GM20000 (cell line): ENCODE results near the gene NOG.

Experiments
- DNase-seq: peaks from one replicate; pipeline ENCODE4 v3.0.0; 2012; ENCODE audit warnings: low spot score
- CTCF ChIP-seq: IDR thresholded peaks from 2 replicates; pipeline ENCODE4 v1.5.1; 2012; ENCODE audit warnings: mild to moderate bottlenecking, control low read depth; ENCODE audit errors: extremely low read depth, missing control alignments

Gene NOG

GRCh38 chr17:56637254-56637653 lies 43.8 kb downstream of the NOG start:
- TF ChIP-seq CTCF, result no peak
- DNase-seq, result no peak

- no peak for TF ChIP-seq CTCF
- DNase-seq, result no peak
Observed at GRCh38 chr17:56638591-56639051, 45.1 kb downstream of the NOG start.

GRCh38 chr17:56639517-56639916 lies 46.0 kb downstream of the NOG start:
- DNase-seq, result no peak
- no peak for TF ChIP-seq CTCF

GRCh38 chr17:56640116-56640515 lies 46.6 kb downstream of the NOG start:
- TF ChIP-seq CTCF, result no peak
- DNase-seq, result no peak

- DNase-seq, result no peak
- TF ChIP-seq CTCF, result no peak
Observed at GRCh38 chr17:56641373-56641772, 47.9 kb downstream of the NOG start.

- no peak for TF ChIP-seq CTCF
- no peak for DNase-seq
Observed at GRCh38 chr17:56641894-56642293, 48.4 kb downstream of the NOG start.

- TF ChIP-seq CTCF, result no peak
- no peak for DNase-seq
Observed at GRCh38 chr17:56642424-56642823, 48.9 kb downstream of the NOG start.
